T-helper 2 cell treated with Interferon-gamma antibody and Interleukin-4, amounts not matched to agents 100 ng/mL and 5 ng/mL, for 36 hours (primary cell): Measurements from ENCODE around the gene MKNK1. TPM values are rescaled to one million over a fixed set of nuclear protein-coding genes. Genes with fewer than 3 reads are reported as not detected.
"Not testable (repeated sequence)": the region's sequence is repeated elsewhere in the genome, so short reads cannot be mapped to it uniquely, and the experiment has no call there.

ENCODE experiments used
- intact Hi-C: fragments of 100-400 bp; cut with micrococcal nuclease; formaldehyde crosslinking; loops from one replicate; pipeline ENCODE4 v1.15.1; 2023
- total RNA-seq: library from RNA; stranded (reverse); gene quantifications from 2 replicates; pipeline ENCODE4 v1.2.3, GENCODE V29; 2022

MKNK1 gene
- total RNA-seq = 71.7 and 75.4 TPM in 2 replicates

DNA sequence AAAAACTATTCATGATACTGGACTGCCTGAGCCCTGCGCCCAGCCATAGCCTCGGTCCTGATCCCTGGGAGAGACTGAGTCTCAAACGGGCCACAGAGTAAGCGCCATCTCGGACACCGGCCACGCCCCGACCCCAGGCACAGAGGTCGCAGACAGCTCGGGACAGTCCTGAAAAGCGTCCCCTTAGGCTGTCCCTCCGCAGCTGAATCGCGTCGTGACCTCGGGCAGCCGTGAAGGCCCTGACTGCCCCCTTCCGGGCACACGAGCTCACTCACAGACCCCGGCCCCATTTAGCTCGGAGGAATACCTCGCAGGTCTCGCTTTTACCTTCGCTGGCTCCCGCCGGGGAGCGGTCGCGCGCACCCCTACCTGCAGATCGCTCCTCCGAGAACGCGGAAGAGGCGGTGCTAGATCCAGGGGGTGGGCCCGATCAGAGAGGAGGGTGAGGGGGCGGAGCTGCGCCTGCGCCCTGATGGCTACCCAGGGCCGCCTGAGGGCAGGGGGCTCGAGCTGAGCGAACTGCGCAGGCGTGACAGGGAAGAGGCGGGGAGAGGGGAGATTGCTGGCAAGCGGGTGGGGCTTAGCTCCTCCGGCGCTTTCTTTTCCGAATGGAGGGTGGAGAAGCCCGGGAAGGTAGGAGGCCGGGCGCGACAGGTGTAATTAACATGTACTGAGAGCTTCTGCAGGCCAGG is at the start of gene MKNK1:
TSS of gene MKNK1 (minus strand) at position 411 of the 692 bp plus-strand sequence. CDS start 20,941 bp downstream, outside the sequence.
- intact Hi-C loops = loop anchor here (1.0 to 5.0 kb wide), 3 partner anchors 12 to 115 kb away; partner anchors contain the start of genes ATPAF1, EFCAB14 and MOB3C

DNA sequence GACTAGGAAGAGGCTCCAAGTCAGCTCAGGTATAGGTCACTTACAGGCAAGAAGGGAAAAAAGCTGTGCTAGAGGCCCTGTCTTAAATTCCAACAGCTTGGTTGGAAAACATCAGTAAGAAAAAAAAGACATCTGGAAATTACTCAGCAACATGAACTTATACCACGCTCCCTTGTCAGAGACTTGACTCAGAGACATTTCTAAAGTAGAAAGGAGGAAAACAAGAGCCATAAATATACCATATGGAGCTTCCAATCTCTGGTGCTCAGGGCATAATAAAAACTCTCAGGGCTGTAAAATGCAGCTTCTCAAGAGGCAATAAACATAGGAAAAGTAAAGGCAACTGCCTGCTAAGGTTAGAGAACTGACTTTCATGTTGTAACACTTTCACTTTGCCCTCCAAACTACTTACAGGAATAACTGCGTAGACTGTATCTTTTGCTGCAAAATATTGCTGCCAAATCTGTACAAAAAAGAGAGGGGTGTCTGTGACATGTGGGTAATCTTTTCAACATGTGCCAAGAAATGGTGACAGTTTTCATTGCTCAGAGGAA is 49.4 kb upstream of the MKNK1 start:
- intact Hi-C loops = no loop called here

DNA sequence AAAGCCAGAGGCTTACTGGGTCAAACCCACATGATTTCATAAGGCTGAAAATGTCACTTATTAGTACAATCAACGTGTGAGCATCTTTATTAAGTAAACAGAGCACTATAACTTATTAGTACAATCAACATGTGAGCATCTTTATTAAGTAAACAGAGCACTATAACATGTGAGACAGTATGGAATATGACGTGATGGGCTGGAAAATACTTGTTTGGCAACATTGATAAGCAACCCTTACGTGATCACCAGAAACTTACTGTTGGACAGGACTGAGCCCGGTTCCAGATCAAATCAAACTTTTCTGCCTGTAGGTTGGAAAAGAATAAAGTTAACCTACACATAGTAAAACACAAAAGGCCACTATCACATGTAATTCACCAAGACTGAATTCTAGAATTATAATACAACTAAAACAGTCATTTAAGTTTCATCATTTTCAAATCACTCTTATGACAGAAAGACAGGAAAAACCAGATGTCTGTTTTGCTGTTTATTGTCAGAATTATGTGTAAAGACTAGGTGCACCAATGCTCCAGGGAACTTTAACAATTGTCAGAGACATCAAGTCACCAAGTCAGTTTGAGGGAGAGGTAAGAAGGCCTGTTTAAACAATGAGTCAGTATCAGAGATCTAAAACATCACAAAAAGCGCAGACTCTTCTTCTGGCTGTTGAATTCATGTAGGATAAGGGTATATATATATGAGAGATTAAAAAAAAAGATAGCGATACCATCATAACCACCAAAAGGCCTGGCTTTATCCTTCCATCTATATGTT is 48.4 kb upstream of the MKNK1 start:
- intact Hi-C loops = no loop called here

DNA sequence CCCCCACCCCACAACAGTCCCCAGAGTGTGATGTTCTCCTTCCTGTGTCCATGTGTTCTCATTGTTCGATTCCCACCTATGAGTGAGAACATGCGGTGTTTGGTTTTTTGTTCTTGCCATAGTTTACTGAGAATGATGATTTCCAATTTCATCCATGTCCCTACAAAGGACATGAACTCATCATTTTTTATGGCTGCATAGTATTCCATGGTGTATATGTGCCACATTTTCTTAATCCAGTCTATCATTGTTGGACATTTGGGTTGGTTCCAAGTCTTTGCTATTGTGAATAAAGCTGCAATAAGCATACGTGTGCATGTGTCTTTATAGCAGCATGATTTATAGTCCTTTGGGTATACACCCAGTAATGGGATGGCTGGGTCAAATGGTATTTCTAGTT is 47.1 kb upstream of the MKNK1 start:
- intact Hi-C loops = not testable (repeated sequence)

DNA sequence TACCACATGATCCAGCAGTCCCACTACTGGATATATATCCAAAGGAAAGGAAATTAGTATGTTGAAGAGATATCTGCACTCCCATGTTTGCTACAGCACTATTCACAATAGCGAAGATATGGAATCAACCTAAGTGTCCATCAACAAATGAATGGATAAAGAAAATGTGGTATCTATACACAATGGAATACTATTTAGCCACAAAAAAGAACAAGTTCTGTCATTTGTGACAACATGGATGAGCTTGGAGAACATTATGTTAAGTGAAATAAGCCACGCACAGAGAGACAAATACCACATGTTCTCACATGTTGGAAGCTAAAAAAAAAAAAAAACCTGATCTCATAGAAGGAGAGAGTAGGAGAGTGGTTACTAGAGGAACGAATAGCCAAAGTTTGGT is 46.4 kb upstream of the MKNK1 start:
- intact Hi-C loops = no loop called here

DNA sequence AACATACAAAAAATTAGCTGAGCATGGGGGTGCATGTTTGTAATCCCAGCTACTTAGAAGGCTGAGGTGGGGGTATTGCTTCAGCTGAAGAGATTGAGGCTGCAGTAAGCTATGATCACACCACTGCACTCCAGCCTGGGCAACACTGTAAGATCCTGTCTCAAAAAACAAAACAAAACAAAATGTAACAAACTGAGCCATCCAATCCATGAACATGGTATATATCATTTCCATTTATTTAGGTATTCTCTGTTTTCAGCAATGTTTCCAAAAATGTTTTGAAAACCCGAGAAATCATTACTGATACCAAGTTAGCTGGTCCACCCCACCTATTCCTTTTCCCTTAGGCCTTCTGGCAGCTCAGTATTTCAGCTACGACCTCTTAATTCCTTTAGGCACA is 45.7 kb upstream of the MKNK1 start:
- intact Hi-C loops = no loop called here

DNA sequence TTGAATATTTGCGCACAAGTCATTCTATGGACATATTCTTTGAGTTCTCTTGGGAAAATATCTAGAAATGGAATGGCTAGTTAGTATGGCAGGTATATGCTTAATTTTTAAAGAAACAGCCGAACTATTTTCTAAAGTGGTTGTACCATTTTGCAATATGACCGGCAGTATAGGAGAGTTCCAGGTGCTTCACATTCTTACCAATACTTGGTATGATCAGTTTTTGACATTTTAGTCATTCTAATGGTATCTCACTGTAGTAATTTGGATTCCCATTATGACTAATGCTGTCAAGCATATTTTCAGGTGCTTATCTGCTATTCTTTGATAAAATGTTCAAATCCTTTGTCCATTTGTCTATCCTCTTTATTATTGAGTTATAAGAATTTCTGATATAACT is 43.5 kb upstream of the MKNK1 start:
- intact Hi-C loops = no loop called here

DNA sequence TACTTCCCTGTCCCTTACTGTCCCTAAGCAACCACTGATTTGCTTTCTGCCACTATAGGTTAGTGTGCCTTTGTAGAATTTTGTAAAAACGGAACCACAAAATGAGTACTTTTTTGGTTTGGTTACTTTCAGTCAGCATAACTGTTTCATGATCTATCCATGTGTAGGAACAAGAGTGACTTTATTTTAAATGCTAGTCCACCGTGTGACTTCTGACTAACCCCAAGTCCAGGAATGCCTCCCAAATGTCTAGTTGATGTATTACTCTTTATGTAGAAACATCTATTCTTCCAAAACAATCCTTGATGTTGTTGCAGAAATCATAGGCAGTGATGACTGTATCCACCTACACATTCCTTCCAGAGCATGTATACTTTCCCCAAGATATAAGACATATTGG is 42.8 kb upstream of the MKNK1 start:
- intact Hi-C loops = no loop called here

DNA sequence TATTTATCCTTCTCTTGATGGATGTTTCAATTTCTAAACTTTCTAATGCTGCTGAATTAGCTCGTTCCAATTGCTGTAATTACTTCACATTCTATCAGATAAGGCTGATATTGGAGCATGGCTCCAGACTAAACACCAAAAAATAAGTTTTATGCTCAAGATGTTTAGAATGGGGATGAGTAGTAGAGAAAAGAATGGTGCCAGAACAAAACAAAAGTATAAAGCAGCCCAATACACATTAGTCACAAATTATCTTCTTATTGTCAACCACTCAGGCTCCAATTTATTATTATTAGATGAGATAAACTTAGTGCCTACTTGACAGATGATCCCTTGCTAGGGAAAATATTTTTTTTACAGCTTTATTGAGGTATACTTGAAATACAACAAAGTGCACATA is 42.3 kb upstream of the MKNK1 start:
- intact Hi-C loops = no loop called here

DNA sequence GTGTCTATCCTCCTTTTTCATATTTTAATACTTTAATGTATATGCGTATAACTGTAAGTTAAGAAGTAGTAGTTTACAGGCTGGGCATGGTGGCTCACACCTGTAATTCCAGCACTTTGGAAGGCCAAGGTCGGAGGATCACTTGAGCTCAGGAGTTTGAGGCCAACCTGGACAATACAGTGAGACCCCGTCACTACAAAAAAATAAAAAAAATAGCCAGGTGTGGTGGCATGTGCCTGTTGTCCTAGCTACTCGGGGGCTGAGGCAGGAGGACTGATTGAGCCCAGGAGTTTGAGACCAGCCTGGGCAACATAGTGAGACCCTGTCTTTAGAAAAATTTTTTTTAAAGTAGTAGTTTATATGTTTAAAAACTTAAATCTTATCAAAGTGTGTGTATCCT is 41.7 kb upstream of the MKNK1 start:
- intact Hi-C loops = no loop called here

DNA sequence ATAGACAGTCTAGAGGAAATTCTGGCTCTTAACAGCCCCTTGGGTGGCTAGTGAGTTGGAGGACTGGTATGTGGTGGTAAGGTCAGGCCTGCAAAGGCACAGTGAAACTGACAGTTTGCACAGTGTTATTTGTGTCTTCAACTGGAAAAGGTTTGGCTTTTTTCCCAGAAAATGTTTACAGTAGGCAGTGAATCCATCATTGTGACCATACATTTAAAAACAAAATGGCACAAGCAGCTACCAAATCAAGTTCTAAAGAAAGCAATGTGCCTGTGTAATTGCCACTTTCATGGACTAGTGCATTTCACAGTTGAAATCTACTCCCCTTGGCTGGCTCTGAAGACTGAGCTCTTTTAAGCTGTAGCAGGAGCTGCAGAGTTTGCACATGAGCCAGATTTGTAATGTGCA is 39.3 kb upstream of the MKNK1 start:
- intact Hi-C loops = no loop called here

DNA sequence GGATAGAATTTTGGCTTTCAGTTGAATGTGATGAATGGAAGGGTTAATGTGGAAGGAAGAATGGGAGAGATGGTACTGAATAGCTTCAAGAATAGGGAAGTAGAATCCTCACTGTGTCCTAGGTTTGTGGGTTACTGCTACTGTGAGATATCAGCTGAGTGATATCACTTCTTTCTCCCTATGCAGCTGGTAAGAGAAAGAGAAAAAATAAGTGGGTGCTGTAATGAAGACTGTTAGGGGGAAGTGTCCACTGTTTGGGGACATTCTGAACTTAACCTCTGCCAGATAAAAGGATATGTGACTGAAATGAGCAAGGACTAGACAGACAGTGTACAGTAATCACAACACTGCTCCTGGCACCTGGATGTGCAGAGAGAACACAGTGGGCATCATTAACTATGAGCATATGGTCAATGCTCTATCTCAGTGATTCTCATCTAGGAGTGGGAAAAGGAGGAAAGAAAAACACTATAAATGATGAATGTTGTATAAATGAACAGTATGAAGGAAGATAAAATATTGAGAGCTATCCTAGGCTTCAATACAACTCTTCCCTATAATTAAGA is 38.1 kb upstream of the MKNK1 start:
- intact Hi-C loops = no loop called here

DNA sequence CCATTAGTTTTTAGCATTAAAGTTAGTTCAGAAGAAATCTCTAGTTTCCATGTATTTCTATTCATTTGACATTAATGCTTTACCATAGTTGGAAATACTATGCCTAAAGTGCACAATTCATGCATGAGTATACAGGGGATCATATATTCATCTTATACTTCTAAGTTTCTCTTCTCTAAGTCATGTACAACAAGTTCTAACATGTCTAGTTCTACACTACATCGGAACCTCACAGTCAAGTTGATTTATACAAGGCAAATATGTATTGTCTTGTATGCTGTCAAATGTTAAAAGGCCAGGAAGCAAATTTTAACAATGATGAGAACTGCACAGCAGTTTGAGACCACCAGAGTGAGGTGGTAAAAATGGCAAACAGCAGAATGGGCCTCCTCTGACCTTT is 35.5 kb upstream of the MKNK1 start:
- intact Hi-C loops = no loop called here

DNA sequence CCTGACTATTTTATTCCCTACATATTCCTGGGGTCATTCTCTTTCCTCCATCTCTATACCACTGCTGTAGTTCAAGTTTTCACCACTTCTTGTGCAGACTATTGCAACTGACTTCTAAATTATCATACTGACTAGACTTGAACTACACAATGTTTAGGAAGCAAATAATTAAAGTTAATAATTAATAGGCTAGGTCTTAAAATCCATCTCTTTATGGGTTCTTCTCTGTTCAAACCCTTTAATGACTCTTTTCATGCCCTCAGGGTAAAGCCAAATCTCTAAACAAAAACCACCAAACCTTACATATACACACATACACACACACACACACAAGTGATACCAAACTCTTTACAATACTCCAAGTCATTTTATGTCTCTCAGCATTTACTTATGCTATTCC is 34.9 kb upstream of the MKNK1 start:
- intact Hi-C loops = no loop called here

DNA sequence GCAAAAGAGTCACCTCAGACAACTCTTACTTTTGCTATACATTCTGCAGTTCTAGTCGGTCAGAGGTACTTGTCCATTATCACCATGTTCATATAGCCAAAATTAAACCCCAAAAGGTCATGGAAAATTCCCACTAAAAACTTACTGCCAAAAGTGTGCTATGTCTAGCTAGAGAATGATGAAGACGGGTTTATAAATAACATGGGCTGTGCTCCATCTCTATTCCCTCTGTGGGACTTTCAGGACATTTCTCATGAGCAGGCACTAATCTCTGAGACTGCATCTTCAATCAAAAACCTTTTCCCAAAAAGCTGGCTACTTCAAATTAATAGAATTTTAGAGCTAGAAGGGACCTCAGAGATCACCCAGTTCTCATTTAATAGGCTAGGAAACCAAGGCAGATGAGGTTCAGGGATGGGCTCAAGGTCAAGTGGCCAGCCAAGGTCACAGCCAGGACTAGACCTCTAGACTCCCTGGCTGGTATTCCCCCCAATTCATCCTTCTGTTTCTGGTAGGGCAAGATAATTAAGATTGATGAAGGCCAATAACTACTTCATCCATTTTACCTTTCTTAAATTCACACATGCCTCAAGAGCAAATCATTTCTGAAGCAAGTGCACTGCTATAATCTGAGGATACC is 33.5 kb upstream of the MKNK1 start:
- intact Hi-C loops = no loop called here

DNA sequence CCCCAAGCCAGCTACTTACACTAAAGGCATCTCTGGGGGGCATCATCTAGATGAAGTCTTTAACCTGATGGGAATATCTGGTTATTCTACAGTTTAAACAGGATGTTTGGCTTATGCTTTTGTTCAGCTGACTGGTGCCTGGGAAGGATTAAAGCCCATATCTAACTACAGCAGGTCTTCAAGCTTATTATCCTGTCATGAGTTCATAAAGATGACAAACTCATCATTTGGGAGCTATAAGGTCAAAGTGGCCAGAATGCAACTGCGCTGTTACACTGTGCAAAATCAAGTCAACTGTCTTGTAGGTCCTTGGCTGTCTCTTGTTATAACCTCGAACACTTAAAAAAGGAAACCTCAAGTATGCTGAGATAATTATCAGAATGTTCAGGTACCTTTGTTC is 31.1 kb upstream of the MKNK1 start:
- intact Hi-C loops = no loop called here

DNA sequence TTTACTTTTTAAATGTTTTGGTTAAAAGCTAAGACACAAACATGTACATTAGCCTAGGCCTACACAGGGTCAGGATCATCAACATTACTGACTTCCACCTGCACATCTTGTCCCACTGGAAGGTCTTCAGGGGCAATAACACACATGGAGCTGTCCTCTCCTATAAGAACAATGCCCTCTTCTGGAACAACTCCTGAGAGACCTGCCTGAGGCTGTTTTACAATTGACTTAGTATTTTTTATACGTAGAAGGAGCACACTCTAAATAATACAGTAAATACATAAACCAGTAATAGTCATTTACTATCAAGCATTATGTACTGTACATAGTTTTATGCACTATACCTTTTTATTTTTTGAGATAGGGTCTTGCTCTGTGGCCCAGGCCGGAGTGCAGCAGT is 26.7 kb upstream of the MKNK1 start:
- intact Hi-C loops = no loop called here

DNA sequence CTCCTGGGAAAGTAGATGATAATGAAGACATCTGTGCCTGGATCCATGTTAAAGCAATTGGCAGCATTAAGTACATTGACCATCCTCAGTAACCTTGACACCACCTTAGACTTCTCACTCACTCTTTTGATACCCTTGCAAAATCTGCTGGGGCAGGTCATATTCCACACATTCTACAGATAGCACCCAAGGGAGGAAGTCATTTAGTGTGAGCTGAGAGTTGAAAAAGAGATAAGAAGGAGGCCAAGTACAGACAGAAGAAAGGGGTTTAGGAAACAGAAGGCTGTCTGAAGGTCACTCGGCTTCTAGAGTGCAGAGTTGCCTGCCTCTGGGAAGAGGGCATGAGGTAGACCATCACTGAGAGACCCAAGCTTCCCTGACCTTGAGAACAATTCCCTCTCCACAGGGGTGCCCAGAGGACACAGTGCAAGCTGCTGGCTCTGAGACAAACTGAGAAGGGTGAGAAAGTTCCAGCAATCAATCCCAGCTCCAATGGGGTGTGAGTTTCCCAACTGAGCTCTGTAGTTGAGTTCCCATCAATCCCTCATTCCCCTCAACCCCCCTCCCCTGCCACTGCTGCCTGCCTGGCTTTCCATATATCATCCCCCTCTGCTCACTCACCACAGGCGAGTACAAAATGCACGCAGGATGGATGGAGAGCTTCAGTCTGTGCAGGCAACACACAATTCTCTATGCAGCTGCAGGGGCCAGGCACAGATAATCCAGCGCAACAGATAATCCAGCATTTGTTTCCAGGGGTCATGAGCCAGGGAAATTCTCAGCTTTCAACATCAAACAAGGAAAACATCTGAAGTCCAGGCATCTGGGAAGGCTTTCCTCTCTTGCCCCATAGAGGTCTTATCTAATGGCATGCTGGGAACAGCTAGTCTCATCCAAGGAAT is 19.9 kb upstream of the MKNK1 start:
- intact Hi-C loops = no loop called here

DNA sequence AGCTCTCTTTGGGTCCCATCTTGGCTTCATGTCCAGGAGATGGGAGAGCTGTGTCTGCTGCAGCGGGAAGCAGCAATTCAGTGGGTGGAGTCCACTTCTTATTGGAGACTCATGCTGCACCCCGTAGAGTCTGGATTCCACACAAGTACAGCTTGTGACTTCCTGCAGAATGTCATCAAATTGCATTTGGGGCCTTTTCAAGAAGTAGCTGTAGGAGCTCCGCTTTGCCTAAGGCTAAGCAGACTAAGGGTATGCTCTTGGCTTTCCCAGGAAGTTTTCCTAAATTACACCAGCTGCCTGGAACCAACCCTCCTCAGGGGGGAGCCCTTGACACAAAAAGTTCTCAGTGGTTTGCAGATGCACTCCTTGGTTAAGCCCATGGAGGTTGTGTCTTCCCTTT is 18.3 kb upstream of the MKNK1 start:
- intact Hi-C loops = loop anchor here (1.0 kb wide), 1 partner anchor 103 kb away; no protein-coding TSS in a partner anchor

DNA sequence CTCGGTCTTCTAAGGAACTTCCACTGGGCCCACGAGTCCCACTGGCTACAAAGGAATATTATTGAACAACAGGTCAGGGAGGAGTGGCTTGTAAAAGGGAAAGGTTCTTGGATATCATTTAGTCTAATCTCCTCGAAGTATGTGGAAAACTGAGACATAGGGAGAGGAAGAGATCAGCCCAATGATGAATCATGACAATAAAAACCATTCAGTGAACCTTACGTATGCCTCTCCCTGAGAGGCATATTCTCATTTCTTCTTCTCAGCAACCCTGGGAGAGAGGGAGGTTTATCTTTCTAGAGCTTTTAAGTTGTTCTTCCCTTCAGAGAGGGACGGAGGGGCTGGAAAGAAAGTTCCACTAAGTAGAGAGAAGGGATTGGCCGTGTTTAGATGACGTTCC is 17.9 kb upstream of the MKNK1 start:
- intact Hi-C loops = loop anchor here (1.0 kb wide), 1 partner anchor 103 kb away; no protein-coding TSS in a partner anchor
